Prostate gland (tissue), 2 donors: Measurements from ENCODE around the gene SULT6B1.

ENCODE experiments used
- CTCF ChIP-seq, 4 experiments: fragments of 200-600 bp in 2 of 4; fragments of 450-650 bp in 2 of 4; sonication (generic) in 2 of 4; IDR thresholded peaks; 1 replicate in 3 of 4; 2 replicates in 1 of 4; pipeline ENCODE4 v1.5.1; 2016 to 2019; ENCODE audit warnings: antibody characterized with exemption in 4 of 4, mild to moderate bottlenecking in 2 of 4, moderate library complexity in 2 of 4
- POLR2A ChIP-seq: fragments of 450-650 bp; IDR thresholded peaks from one replicate; pipeline ENCODE4 v1.6.1; 2016; ENCODE audit warnings: antibody characterized with exemption, mild to moderate bottlenecking
- POLR2AphosphoS5 ChIP-seq: sonication (generic); formaldehyde crosslinking; IDR thresholded peaks from one replicate; pipeline ENCODE4 v1.6.1; 2017; ENCODE audit warnings: antibody characterized with exemption

GRCh38 chr2:37219046-37219445 is 30.6 kb upstream of the SULT6B1 start:
- no peak for TF ChIP-seq CTCF (IDR thresholded peaks at IDR 0.05)
- peak; percentile 62 for TF ChIP-seq POLR2AphosphoS5
- no peak for TF ChIP-seq POLR2A
